HG02840 (cell line): Measurements from ENCODE around the gene OGG1.

Experiments
- ATAC-seq: cut with Tn5 transposase; IDR thresholded peaks from one replicate; pipeline ENCODE4 v1.9.1; 2021; ENCODE audit warnings: mild to moderate bottlenecking, moderate library complexity, moderate number of reproducible peaks; ENCODE audit not compliant: unreplicated experiment, low FRiP score

Gene OGG1

DNA sequence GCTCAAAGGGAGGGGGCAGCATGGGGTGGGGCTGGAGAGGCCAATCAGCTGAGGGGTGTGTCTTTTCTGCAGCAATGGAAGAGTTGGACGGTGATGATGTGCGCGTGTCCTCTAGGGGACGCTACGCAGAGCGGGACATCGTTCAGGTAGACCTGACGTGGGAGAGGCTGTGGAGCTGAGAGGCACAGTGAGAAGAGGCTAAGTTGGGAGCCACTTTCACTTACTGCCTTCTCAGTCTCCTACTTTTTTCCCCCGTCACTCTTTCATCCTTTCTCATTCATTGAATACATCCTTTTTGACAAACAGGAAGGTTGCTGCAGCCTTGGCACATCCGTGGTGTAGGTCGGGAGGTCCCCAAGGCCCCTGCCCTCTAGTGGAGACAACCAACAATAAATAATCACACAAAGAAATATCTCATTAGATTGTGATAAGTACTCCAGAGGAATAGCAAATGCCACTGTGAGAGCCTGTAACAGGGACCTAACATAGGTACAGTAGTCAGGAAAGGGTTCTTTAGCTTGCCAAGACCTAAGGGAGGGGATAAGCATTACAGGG is 22.6 kb upstream of the OGG1 start:
- no peak for ATAC-seq

DNA sequence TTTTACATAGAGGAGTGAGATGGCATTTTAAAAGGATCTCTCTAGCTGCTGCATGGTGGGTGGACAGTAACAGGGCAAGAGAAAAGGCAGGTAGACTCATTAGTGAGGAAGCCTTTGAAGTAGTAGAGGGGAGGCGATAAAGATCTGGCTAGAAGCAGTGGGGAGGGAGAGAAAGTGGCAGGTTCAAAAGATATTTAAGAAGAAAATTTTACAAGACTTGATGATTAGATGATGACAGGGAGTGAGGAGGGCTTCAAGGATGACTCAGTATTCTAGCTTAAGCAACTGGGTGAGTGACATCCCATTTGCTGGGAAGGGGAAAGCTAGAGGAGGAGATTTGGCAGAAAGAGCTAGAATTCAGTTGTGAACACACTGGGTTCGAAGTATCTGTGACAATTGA is 22.0 kb upstream of the OGG1 start:
- ATAC-seq = no peak

DNA sequence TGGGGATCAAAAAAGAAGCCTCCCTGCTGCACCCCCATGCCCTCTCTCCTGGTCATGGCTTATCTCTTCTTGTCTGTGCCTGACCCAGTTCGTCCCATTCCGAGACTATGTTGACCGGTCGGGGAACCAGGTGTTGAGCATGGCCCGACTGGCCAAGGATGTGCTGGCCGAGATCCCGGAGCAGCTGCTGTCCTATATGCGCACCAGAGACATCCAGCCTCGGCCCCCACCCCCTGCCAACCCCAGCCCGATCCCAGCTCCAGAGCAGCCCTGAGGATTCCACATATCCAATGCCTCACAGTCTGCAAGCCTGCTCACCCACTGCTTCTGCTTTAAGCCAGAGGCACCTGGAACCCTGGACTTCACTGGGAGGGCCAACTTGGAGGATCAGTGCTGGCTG is 20.3 kb upstream of the OGG1 start:
- no peak for ATAC-seq

DNA sequence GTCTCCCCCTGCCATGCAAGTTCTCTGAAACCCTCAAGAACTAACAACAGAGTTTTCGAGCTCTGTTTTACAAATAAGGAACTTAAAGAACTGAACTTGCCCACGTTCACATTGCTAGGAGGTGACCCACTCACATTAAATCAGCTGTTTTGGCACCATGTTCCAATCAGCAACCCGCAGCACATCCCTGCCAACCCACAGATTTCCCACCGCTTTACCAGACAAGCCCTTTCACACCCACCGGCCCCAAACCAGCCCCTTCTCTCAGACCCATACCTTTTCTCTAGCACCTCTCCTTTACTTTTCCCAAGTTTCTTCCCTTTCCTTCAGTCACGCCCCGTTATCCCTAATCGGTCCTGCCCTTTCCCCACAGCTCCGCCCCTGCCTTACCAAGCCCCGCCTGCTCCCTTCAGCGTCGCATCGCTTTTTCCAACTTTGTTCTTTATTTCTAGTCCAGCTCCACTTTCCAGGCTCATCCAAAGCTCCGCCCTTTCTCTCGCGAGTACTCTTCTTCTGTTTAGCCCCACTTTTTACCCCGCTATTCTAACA is 19.0 kb upstream of the OGG1 start:
- ATAC-seq = peak; percentile 47

DNA sequence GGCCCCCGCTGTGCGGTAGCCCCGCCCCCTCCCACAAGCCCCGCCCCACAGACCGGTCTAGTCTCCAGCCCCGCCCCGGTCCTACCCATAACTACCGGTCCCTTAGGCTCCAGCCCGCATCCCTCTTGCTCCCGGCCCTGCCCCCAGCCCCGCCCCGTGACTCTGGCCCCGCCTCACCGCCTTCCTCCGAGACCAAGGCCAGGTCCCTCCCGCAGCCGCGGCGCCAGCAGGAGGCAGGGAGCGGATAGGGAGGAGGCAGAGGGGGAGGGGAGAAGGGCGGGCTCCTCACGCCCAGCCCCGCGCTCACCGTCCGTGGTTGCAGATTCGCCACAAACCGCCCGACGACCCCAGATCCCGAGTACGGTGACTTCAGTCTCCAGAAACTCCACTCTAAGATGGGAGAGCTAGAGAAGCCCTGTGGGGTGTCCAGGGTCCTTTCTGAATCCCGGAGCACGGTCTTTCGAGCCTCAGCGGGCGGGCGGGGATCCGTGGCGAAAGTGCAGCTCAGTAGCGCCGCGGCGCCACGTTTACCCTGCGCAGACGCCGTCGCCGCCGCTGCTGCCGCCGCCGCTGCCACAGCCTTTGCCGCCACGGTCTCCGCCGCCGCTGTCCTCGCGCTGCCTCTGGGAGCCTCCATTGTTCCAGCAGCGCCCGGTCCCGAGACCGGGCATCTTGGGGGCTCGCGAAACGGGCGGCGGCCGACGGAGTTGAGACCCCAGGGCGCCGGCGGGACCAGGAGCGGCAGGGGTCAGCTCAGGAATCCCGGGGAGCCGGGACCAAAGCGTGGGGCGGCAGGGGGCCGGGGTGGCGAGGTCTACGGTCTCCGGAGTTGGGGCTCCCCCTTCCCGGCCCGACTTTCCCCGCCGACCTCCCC is 18.3 kb upstream of the OGG1 start, which contains the start of gene BRPF1:
Gene BRPF1 (plus strand): TSS at position 530 of the 874 bp plus-strand sequence. CDS start 2,406 bp downstream, outside the sequence.
- peak; percentile 89 for ATAC-seq

DNA sequence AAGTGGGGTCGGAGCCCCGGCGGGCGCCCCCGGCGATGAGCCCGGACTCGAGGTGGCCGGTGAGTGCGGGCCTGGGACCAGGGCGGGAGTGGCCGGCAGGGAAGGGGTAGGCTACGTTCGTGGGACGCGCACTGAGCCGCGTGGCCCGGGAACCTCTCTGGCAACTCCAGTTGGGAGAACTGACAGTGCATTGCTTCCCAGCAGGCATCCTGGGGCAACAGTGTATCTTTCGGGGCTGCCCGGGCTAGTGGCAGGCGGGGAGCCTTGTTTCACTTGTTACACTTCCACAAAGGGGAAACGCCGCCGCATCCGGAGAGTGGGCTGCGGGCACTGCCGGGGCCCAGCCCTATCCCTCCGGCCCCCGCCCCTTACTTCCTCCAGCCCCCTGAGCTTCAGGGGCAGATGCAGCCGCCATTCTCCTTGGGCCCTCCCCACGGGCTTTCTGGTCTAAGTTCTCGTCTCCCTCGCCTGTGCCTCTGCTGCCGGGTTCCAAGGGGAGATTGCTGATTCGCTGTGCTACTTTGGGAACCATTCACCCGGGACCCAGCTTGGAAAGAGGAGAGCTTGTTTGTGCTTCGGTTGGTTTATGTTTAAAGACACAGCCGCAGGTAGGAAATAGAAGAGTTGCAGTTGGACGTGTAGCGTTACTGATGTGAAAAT is 17.5 kb upstream of the OGG1 start:
- ATAC-seq = peak; percentile 20

DNA sequence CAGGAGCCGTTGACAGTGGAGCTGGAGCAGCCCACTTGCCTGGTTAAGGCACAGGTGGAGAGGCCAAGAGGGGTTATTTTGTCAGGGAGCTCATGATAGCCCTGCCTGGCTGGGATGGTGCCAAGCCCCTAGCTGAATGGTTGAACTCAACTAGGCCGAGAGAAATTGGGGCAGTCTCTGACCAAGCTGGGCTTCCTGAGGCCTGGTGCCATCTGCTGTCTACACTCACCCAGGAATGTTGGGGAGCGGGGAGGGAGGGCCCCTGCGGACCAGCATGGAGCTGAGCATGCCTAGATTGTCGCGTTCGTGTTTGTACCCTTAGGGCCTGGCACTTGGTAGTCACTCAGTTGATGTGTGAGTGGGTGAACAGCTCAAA is 17.0 kb upstream of the OGG1 start:
- no peak for ATAC-seq

DNA sequence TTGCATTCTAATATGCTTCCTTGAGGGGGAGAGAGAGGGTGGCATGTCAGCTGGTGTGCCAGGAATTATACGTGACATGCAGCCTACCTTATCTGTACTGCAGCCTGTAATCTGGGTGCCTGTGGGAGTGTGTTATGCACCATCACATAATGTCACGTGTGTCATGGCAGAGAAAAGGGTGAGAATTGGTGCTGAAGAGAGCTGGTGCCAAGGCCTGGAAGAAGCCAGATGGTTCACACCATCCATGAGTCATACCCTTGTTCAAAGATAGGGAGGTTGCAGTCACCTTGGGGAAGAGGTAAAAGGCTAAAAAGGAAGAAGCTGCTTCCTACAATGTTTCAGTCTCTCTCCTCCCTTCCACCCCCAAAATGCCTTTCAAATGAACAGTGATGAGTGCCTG is 12.9 kb upstream of the OGG1 start:
- no peak for ATAC-seq

DNA sequence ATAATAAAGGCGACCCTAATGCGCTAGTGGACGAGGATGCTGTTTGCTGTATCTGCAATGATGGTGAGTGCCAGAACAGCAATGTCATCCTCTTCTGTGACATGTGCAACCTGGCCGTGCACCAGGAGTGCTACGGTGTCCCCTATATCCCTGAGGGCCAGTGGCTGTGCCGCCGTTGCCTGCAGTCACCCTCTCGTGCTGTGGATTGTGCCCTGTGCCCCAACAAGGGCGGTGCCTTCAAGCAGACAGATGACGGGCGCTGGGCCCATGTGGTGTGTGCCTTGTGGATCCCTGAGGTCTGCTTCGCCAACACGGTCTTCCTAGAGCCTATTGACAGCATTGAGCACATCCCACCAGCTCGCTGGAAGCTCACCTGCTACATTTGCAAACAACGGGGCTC is 10.6 kb upstream of the OGG1 start:
- ATAC-seq = no peak

DNA sequence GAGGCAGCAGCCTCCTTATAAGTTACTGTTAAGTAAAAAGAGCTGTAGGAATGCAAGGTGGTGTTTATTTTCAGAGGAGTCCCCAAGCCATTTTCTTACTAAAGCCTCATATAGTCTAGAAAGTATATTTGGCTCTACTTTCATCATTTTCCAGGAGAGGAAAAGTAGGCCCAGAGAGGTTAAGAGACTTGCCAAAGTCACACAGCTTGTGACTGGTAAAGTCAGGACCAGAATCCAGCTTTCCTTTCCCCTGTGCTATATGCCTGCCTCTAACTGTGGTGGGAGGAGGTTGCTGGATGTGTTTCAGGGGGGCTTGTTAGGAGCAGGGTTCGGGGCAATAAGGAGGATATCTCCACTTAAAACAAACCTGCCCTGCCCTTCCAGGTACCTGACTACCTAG is 7.2 kb upstream of the OGG1 start:
- no peak for ATAC-seq

DNA sequence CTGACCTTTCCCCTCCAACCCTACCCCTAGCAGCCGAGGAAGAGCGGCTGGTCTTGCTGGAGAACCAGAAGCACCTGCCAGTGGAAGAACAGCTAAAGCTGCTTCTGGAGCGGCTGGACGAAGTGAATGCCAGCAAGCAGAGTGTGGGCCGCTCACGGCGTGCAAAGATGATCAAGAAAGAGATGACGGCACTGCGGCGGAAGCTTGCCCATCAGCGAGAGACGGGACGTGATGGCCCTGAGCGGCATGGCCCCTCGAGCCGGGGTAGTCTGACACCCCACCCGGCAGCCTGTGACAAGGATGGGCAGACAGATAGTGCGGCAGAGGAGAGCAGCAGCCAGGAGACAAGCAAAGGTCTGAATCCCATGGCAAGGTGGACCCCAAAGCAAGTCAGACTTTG is 6.2 kb upstream of the OGG1 start:
- ATAC-seq = no peak

DNA sequence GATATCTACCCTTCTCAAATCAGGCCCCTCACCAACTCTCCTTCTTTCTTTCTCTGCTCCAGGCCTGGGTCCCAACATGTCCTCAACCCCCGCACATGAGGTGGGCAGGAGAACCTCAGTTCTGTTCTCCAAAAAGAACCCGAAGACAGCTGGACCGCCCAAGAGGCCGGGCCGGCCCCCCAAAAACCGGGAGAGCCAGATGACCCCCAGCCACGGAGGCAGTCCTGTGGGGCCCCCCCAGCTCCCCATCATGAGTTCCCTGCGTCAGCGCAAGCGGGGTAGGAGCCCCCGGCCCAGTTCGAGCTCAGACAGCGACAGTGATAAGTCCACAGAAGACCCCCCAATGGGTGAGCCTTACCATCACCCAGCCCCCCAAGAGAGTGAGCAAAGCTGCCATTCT is 5.6 kb upstream of the OGG1 start:
- no peak for ATAC-seq

DNA sequence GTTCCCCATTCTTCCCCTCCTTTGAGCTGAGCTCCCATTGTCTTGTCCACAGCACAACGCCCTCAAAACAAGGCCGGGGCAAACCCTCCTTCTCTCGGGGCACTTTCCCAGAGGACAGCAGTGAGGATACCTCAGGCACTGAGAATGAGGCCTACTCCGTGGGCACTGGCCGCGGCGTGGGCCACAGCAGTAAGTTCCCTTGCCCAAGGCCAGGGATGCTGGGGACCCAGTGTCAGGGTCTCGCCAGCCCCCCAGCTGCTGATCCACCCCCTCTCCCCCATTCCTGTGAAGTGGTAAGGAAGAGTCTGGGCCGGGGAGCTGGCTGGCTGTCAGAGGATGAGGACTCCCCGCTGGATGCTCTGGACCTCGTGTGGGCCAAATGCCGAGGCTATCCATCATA is 4.2 kb upstream of the OGG1 start:
- ATAC-seq = no peak

DNA sequence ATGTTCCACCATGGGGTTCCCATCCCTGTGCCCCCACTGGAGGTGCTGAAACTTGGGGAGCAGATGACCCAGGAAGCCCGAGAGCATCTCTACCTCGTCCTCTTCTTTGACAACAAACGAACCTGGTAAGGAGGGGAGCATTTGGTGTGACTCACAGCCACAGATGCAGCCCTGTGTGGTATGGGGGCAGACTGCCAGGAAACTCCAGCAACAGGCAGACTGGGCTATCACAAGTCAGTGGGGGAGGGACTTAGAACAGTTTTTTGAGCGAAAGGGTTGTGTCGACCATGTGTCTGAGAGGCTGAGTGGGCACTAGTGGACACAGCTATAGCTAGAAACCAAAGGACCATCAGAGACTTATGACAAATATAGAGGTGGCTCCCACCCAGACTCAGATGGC is 3.4 kb upstream of the OGG1 start:
- no peak for ATAC-seq

DNA sequence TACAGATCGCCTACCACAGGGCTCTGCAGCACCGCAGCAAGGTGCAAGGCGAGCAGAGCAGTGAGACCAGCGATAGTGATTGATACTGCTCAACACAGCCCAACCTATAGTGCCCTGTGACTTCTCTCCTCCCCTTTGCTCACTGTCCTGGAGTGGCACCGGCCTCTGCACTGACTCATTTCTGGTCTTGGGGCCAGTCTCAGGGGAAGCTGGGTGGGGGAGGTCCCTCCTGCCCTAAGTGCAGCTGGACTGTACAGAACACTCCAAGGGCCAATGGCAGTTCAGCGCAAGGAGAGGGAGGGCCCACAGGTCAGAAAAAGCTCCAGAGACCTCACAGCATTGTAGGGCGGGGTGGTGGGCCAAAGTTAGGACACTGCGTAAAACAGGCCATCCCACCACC is 2.5 kb upstream of the OGG1 start:
- ATAC-seq = no peak

DNA sequence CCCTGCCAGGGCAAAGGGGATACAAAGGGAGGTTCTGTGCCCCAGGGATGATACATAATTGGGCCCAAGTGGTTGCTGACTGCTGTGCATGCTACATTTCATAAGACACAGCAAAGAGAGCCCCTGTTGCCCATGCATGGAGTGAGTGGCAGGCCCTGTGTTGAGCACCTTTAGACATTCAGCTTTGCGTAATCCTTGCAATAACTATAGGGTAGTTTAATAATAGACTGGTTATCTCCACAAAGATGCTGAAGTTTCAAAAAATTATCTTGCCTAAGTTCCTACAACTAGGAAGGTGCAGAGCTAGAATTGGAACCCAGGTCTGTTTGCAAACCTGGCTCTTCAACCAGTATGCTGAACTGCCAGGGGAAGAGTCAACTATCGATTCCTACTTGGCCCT is 1.7 kb upstream of the OGG1 start:
- ATAC-seq = no peak

DNA sequence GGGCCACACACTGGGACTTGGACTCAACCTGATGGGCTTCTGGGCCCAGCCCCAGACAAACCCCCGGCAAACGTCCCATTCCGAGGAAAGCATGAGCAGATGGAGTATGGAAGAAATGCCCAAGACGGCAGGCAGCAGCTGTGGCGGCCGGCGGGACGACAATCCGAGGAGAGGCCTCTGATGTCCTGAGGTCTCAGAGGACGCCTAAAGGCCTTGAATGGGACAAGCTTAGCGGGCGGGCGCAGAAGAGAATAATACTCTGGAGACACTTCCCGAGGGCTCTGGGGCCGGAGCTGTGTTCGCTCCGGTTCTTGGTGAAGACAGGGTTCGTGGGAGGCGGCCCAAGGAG is 482 bp upstream of the OGG1 start:
- no peak for ATAC-seq

DNA sequence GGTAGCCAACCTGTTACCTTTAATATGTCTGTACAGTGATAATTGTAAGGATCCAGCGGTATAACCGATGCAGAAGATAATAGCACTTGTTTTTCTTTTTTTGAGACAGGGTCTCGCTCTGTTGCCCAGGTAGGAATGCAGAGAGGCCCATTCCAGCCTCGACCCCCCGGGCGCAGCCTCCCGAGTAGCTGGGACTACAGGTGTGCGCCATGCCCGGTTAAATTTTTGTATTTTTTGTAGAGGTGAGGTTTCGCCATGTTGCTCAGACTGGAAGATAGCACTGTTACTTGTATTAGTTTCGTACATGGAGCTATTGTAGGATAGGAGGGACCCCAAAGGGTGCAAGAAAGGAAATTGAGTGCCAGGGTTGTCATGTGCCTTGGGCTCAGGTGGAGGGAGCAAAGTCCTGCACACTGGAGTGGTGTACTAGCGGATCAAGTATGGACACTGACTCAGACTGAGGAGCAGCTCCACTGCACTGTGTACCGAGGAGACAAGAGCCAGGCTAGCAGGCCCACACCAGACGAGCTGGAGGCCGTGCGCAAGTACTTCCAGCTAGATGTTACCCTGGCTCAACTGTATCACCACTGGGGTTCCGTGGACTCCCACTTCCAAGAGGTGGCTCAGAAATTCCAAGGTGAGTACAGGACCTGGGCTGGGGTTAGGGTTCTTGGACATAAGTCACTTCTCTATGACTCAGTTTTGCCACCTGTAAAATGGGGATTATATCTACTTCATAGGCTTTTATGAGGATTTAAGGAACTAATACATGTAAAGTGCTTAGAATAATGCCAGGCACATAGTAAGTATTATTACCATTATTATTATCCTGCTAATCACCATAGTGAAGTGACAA is 1.0 kb downstream of the OGG1 start:
- ATAC-seq = no peak

DNA sequence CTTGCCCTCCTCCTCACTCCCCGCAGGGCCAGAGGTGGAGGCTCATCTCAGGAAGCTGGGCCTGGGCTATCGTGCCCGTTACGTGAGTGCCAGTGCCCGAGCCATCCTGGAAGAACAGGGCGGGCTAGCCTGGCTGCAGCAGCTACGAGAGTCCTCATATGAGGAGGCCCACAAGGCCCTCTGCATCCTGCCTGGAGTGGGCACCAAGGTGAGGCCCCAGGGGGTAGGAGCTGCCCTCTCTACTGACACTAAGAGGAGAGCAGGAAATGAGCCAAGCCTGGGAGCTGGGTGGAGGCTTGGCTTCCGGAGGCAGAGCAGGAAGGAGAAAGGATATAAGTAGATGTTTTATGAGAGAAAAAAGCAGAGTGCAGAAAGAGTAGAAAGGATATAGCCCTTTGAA is 4.9 kb downstream of the OGG1 start:
- ATAC-seq = no peak

DNA sequence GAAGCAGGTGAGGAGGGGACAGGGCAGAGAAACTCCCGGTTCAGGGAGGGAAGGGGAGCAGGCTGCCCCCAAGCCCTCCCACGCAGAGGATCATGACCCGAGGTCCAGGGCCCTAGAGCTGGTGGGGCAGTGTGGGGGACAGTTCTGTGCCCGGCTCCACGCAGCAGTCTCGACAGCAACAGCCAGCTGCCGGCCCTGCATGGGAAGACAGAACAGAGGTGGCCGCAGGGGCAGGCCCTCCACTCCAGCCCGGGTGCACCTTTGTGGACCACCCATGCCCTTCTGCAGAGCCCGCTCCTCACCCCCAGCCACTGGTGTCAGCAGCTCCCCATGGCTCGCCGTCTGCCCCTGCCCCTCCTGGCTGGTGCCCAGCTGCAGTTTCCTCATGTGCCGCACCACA is 7.7 kb downstream of the OGG1 start:
- no peak for ATAC-seq
